Activated CD4-positive, CD25-positive, alpha-beta regulatory T cell (primary cell): ENCODE results near the gene FBN2.

Experiments used
- DNase-seq, 4 experiments: peaks; one replicate each; lab custom pipeline; 2025; lab: John Stamatoyannopoulos, UW

FBN2 gene

GRCh38 chr5:128305341-128305740, 232.7 kb downstream of the FBN2 start:
- DNase-seq: no peak

- DNase-seq: no peak
Observed at GRCh38 chr5:128304791-128305190, 233.3 kb downstream of the FBN2 start.

- no peak for DNase-seq
Observed at GRCh38 chr5:128304088-128304487, 234.0 kb downstream of the FBN2 start.

GRCh38 chr5:128303593-128303992, 234.5 kb downstream of the FBN2 start:
- no peak for DNase-seq

- DNase-seq: no peak
Observed at GRCh38 chr5:128300181-128300580, 237.9 kb downstream of the FBN2 start.

GRCh38 chr5:128290152-128290858, 247.7 kb downstream of the FBN2 start:
- DNase-seq: no peak

GRCh38 chr5:128287740-128288139, 250.3 kb downstream of the FBN2 start:
- no peak for DNase-seq

- no peak for DNase-seq
Observed at GRCh38 chr5:128284236-128284635, 253.8 kb downstream of the FBN2 start.

GRCh38 chr5:128279345-128279744, 258.7 kb downstream of the FBN2 start:
- no peak for DNase-seq

GRCh38 chr5:128276537-128277216, 261.4 kb downstream of the FBN2 start:
- DNase-seq: no peak

GRCh38 chr5:128274441-128274840, 263.6 kb downstream of the FBN2 start:
- DNase-seq: no peak

GRCh38 chr5:128273736-128274135, 264.3 kb downstream of the FBN2 start:
- no peak for DNase-seq

- DNase-seq: no peak
Observed at GRCh38 chr5:128271859-128272464, 266.1 kb downstream of the FBN2 start.

GRCh38 chr5:128271071-128271470, 267.0 kb downstream of the FBN2 start:
- DNase-seq: no peak

GRCh38 chr5:128264564-128265360, 273.3 kb downstream of the FBN2 start:
- no peak for DNase-seq

- no peak for DNase-seq
Observed at GRCh38 chr5:128263357-128263756, 274.7 kb downstream of the FBN2 start.

- DNase-seq: no peak
Observed at GRCh38 chr5:128262911-128263310, 275.1 kb downstream of the FBN2 start.

- no peak for DNase-seq
Observed at GRCh38 chr5:128259607-128260021, 278.4 kb downstream of the FBN2 start.

- no peak for DNase-seq
Observed at GRCh38 chr5:128258372-128258771, 279.7 kb downstream of the FBN2 start.

- no peak for DNase-seq
Observed at GRCh38 chr5:128257076-128257475, 281.0 kb downstream of the FBN2 start.

GRCh38 chr5:128254789-128255188, 283.3 kb downstream of the FBN2 start:
- no peak for DNase-seq

GRCh38 chr5:128253880-128254279, 284.2 kb downstream of the FBN2 start:
- DNase-seq: no peak
